A549 (cell line): ENCODE measurements around the gene GPR15.

ENCODE experiments used
- CEBPB ChIP-seq, 2 experiments: fragments of >200 bp in 1 of 2; sonication (Bioruptor Twin) in 1 of 2; formaldehyde crosslinking in 1 of 2; IDR thresholded peaks; 2 replicates each; pipeline ENCODE4 v1.6.1; 2012 to 2016
- EHMT2 ChIP-seq: fragments of 200-600 bp; sonication (generic); IDR thresholded peaks from 2 replicates; pipeline ENCODE4 v1.6.1; 2016; ENCODE audit warnings: antibody characterized with exemption, low read depth, mild to moderate bottlenecking, moderate library complexity
- EP300 ChIP-seq, 2 experiments: fragments of >200 bp; sonication (Bioruptor Twin); formaldehyde crosslinking; IDR thresholded peaks; 2 replicates in 1 of 2; 3 replicates in 1 of 2; pipeline ENCODE4 v1.6.1; 2016 to 2017
- HMGXB4 ChIP-seq: fragments of 250-450 bp; sonication (Bioruptor Pico); IDR thresholded peaks from 2 replicates; pipeline ENCODE4 v1.5.0; 2021; ENCODE audit warnings: mild to moderate bottlenecking, moderate library complexity, borderline replicate concordance
- HOXA7 ChIP-seq: fragments of 250-450 bp; sonication (Bioruptor Pico); IDR thresholded peaks from 2 replicates; pipeline ENCODE4 v1.5.0; 2020; ENCODE audit warnings: mild to moderate bottlenecking, moderate library complexity
- MAFK ChIP-seq: fragments of 450-650 bp; IDR thresholded peaks from 2 replicates; pipeline ENCODE4 v1.6.1; 2014; ENCODE audit not compliant: partially characterized antibody
- MYC ChIP-seq: IDR thresholded peaks from 2 replicates; pipeline ENCODE4 v1.6.1; 2012; ENCODE audit warnings: mild to moderate bottlenecking, inconsistent platforms, low read length, improper control_type of control experiment, borderline replicate concordance
- POLR2A ChIP-seq: IDR thresholded peaks from 2 replicates; pipeline ENCODE4 v1.6.1; 2012; ENCODE audit warnings: mild to moderate bottlenecking, low read length
- POLR2AphosphoS2 ChIP-seq: conservative IDR thresholded peaks from 2 replicates; pipeline ENCODE4 v1.6.1; 2012; ENCODE audit warnings: low read length, improper control_type of control experiment, inconsistent platforms
- RNF2 ChIP-seq: fragments of 200-600 bp; sonication (generic); IDR thresholded peaks from 2 replicates; pipeline ENCODE4 v1.6.1; 2016; ENCODE audit warnings: low read depth, mild to moderate bottlenecking, antibody characterized with exemption, moderate library complexity, borderline replicate concordance
- TF ChIP-seq, protein P1 (sequence below): fragments of >200 bp; sonication (Bioruptor Twin); formaldehyde crosslinking; IDR thresholded peaks from 3 replicates; pipeline ENCODE4 v1.5.1; 2016

DNA sequence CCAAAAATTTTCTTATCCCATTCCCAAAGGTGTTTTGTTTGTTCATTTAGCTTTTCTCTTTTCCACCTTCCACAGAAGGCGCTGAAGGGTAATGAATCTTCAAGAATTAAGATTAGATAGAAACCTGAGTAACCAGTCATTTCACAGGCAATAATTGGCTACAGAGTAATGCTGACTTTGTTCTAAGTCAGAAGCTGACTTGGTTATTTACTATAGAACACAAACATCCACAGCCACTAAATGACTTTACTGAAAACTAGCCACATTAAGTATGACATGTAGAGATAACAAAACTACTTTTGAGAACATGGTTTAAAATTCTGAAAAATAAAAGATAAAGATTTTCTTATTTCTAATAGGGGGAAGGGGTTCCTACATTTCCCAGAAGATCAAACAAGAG is 16.8 kb upstream of the GPR15 start:
- TF ChIP-seq POLR2AphosphoS2 (no peak), RNF2 (no peak), HOXA7 (CRISPR knock-in tag) (no peak), POLR2A (no peak), EP300 (IDR thresholded peaks at IDR 0.05) (no peak), MAFK (no peak), CEBPB (IDR thresholded peaks at IDR 0.05) (no peak), EHMT2 (no peak), HMGXB4 (CRISPR knock-in tag) (no peak), MYC (no peak)
- TF ChIP-seq, protein P1, sequence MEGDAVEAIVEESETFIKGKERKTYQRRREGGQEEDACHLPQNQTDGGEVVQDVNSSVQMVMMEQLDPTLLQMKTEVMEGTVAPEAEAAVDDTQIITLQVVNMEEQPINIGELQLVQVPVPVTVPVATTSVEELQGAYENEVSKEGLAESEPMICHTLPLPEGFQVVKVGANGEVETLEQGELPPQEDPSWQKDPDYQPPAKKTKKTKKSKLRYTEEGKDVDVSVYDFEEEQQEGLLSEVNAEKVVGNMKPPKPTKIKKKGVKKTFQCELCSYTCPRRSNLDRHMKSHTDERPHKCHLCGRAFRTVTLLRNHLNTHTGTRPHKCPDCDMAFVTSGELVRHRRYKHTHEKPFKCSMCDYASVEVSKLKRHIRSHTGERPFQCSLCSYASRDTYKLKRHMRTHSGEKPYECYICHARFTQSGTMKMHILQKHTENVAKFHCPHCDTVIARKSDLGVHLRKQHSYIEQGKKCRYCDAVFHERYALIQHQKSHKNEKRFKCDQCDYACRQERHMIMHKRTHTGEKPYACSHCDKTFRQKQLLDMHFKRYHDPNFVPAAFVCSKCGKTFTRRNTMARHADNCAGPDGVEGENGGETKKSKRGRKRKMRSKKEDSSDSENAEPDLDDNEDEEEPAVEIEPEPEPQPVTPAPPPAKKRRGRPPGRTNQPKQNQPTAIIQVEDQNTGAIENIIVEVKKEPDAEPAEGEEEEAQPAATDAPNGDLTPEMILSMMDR, result no peak
